ENCODE results near the gene ASB2.

The ASB2 gene, protein sequence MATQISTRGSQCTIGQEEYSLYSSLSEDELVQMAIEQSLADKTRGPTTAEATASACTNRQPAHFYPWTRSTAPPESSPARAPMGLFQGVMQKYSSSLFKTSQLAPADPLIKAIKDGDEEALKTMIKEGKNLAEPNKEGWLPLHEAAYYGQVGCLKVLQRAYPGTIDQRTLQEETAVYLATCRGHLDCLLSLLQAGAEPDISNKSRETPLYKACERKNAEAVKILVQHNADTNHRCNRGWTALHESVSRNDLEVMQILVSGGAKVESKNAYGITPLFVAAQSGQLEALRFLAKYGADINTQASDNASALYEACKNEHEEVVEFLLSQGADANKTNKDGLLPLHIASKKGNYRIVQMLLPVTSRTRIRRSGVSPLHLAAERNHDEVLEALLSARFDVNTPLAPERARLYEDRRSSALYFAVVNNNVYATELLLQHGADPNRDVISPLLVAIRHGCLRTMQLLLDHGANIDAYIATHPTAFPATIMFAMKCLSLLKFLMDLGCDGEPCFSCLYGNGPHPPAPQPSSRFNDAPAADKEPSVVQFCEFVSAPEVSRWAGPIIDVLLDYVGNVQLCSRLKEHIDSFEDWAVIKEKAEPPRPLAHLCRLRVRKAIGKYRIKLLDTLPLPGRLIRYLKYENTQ

DNA sequence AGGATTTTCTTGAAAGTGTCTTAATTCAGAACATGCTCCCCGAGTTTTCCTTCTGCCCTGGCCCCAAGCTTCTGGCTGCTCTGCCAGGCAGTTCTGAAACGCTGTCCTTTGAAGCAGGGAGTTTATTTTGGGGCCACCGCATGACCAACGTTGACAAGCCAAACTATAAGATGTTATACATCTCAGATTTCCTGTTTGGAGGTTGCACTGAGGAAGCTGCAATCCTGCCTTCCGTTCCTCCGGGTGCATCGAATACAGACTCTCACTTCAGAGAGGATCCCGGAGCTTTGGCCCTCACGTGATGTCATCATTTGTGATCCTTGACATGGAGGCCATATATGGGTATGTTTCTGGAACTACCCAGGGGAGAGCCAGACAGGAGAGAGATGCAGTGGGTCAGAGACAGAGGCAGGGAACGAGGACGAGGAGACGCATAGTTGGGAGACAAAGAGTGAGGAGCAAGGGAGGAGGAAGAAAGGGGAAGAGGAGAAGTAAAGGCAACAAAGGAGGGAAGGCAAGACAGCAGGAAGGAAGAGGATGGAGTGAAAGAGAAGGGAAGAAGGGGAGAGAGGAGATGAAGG lies at the start of gene ASB2:
ASB2 (minus strand) TSS at position 94 of the 581 bp plus-strand sequence. CDS start 12,031 bp downstream, outside the sequence.
- no peak for DNase-seq

- no peak for DNase-seq
These were observed 49.4 kb upstream of the ASB2 start for GRCh38 chr14:94025720-94026119.

GRCh38 chr14:94024549-94024948 lies 48.2 kb upstream of the ASB2 start:
- DNase-seq = no peak

DNA sequence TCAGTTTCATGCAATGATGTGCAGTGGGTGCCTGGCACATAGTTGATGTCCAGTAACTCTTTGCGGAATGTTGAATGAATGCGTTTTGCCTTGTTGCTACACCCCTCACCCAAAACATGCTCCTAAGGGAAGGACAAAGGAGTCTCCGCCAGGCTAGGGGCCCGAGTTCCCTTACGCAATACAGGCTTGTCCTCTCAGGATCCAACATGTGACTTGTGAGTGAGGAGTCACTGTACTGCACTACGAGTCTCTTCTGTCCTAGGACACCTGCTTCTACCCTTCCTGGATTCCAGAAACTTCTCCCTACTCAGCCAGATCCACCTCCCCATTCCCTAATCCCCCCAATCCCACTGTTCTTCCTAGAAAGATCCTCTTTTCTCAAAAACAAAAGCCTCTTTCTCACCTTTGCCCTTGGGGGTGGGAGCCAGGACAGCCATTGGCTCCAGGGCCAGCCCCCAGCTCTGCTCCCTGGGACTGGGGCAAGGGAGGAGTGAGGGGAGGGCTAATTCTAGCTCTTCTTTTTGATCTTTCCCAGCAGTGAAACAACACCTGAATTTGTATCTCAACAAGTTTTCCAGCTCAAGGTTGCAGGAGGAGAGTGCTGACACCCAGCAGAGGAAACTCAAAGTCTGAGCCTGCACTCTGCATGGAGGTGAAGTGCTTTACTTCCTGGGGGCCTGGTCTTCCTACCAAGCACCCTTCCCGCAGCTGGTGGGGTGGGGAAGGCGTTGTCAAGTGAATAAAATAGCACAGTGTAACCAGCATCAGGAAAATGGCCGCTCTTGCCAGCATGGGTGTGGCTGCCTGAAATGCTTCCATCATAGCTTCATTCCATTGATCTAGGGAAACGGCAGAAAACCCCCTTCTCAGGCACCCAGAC lies 46.4 kb upstream of the ASB2 start:
- no peak for DNase-seq

- DNase-seq = no peak
These were observed 45.2 kb upstream of the ASB2 start for GRCh38 chr14:94021416-94022157.

DNA sequence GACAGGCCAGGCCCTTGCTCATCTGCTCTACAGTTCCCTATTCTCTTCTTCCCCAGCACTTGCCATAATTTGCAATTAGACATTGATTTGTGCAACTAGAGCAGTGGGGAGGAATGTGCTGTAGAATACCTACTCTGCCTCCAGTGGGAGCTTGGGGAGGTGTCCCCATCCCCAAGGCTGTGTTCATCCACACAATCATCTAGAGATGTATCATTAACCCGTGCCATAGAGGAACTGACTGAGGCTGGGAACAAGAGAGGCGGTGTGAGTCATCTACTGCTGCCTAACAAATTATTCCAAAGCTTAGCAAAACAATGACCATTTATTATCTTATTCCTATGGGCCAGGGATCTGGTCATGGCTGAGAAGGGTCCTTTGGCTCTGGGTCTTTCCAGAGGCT lies 44.6 kb upstream of the ASB2 start:
- DNase-seq = no peak

- DNase-seq = no peak
These were observed 43.9 kb upstream of the ASB2 start for GRCh38 chr14:94020267-94020666.

DNA sequence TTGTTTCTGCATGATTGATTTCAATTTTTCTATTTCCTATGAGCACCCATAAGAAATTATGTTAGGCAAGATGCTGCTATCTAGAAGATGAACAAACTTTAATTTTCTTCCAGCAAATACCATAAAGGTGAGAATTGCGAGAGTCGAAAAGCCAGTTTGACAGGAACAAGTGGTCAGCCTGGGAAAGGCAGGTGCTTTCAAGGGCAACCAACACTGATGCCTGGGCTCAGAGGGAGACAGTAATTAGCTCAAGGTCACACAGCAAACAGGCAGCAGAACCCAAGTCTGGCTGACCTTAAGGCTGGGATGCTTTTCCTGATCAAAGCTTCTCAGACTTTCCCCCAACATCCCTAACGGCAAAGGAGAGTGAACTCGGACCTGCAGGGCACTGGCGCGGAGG lies 43.0 kb upstream of the ASB2 start:
- DNase-seq = no peak

DNA sequence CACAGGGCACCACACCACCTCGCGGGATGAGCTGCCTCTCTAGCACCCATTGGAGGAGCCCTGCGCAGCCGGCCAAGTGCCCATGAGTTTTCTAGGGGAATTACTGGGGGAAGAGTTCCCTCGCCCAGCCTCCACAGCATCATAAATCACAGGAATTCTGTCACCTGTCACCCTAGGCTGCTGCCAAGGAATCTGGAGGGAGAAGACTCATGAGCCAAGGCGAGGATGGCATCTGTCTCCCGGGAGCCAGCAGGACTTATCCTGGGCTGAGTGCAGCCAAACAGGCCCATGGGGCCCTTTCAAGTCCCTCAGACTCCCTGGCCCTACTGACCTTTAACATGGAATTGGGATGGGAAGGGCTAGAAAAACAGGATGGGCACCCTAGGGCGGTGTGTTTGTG lies 41.9 kb upstream of the ASB2 start:
- DNase-seq = no peak

DNA sequence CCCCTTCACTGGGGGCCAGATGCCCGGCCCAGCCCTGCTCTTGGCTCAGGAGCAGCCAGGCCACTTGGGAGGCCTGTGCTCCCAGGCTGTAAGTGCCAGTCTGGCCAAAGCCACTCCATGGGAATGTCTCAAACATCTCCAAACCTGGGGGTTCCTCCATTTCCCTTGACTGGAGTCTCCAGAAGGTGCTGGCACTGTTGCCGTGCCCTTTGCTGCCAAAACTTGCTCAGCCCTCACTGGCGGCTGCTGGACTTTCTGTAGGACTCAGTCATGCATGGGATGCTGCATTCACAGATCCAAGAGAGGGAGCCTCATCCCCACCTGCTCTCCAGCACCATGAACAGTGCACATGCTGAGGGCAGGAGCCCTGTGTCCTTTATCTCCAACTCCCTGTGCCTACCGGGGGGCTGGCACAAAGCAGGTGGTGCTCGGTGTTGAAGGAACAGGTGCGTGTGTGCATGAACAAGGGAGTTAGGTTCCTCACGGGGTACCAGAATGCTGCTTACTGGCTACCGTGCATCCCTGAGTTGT lies 40.1 kb upstream of the ASB2 start:
- DNase-seq = no peak

DNA sequence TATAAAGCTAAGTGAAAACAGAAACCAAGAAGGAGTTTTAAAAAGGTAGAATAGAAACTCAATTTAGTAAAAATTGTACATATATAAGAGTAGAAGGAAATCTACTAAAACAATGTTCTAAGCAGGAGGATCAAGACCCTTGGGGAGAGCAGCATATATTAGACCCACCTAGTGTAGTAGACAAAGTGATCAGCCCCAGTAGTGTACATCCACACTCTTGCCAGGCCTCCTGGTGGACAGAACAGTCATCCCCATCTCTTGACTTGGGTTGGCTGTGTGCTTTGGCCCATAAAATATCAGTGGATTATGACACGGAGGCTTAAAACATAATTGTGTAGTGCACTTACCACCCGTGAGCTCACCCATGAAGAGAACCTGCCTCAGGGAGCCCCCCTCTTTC lies 38.9 kb upstream of the ASB2 start:
- DNase-seq = no peak

- DNase-seq = no peak
These were observed 38.0 kb upstream of the ASB2 start for GRCh38 chr14:94014382-94014781.

DNA sequence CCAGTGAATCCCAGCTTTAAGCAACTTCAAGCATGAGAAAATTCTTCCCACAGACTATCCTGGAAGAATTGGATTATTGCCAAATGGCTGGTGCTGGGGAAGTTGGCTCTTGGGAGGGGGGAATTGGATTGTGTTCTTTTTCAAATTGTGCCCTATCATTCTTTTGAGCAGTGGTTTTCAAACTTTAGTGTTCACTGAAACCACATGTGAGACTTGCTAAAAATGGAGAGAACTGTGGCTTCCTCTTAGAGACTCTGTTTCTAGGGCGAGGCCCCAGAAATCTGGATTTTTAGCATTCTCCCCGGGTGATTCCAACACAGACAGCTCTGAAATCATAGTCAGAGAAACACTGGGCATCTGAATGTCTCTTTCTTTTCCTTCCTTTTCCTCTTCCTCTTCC lies 35.4 kb upstream of the ASB2 start:
- no peak for DNase-seq

DNA sequence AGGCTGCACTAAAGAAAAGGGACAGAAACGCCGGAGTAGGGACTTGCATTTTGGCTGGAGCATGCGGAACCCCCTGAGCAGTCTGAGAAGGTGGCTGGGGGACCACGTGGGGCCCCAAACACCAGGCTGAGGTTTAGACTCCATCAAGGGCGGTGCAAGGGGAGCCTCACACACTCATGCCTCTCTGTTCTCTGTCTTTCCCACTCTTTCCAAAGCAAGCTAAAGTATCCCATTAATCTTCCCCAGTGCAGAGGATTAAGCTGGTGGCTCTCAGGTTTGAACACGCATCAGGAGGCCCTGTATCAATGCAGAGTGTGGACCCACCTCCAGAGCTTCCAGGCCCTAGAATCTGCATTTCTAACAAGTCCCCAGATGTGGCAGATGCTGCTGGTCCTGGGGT lies 34.3 kb upstream of the ASB2 start:
- DNase-seq = no peak

- no peak for DNase-seq
These were observed 33.4 kb upstream of the ASB2 start for GRCh38 chr14:94009767-94010166.

DNA sequence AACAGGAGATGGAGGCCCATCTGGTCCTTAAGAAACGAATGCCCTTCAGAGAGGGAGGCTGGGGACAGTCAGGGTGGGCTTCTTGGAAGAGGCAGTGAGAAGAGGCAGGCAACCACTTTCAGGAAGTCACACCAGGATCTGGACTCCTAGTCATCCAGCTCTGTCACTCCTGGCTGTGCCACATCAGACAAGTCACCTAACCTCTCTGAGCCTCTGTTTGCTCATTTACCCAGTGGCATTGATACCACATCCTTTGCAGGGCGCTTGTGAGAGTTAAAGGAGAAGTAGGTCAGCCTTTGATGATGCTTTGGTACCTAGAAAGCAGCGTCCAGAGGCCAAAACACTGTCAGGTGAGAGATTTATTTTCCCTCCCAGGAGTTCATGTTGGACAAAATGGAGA lies 31.9 kb upstream of the ASB2 start:
- no peak for DNase-seq

GRCh38 chr14:94005324-94006073 lies 29.1 kb upstream of the ASB2 start:
- no peak for DNase-seq

- no peak for DNase-seq
These were observed 27.6 kb upstream of the ASB2 start for GRCh38 chr14:94004015-94004414.

GRCh38 chr14:94003397-94003796 lies 27.0 kb upstream of the ASB2 start:
- DNase-seq = no peak

- peak; percentile 45 for DNase-seq
These were observed 25.4 kb upstream of the ASB2 start for GRCh38 chr14:94001501-94002396.

All from NCI-H1092 treated with DMSO at 0.1 percent for 48 hours (cell line).